Glomerular visceral epithelial cell (primary cell): ENCODE measurements around the gene ZBED1.
"Not testable (repeated sequence)": the region's sequence is repeated elsewhere in the genome, so short reads cannot be mapped to it uniquely, and the experiment has no call there.

Source experiments
- DNase-seq: peaks from one replicate; pipeline ENCODE4 v3.0.0-alpha.2; 2016; ENCODE audit errors: extremely low spot score

Gene ZBED1

GRCh38 chrX:2519638-2520037 is 18.9 kb upstream of the ZBED1 start:
- DNase-seq: not testable (repeated sequence)

GRCh38 chrX:2517055-2517454 is 16.3 kb upstream of the ZBED1 start:
- no peak for DNase-seq

DNA sequence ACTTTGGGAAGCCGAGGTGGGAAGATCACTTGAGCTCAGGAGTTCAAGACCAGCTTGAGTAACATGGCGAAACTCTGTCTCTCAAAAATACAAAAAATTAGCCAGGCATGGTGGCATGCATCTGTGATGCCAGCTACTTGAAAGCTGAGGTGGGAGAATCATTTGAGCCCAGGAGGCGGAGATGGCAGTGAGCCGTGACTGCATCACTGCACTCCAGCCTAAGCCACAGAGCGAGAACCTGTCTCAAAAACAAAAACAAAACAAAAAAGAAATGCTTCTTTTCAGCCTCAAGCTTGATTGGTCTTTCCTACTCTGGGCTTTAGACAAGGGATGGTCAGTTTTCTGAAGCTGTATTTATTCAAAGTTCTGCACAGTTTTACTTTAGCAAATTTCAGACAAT is 15.8 kb upstream of the ZBED1 start:
- no peak for DNase-seq

DNA sequence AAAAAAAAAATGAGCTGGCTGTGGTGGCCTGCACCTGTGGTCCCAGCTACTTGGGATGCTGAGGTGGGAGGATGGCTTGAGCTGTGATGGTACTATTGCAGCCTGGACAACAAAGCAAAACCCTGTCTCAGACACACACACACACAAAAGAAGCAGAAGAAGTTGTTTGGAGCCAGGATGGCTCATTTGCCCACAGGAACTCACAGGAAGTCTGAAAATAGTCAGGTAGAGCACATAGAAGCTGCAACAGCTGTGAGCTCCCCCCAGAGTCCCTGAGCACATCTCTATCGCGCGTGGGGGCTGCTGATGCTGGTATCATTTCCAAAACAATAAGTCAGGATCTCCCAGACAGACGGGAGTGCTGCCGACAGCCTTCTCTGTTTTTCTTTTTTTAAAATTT is 13.4 kb upstream of the ZBED1 start:
- DNase-seq: no peak

- no peak for DNase-seq
Measured at GRCh38 chrX:2513121-2513664, 12.4 kb upstream of the ZBED1 start.

DNA sequence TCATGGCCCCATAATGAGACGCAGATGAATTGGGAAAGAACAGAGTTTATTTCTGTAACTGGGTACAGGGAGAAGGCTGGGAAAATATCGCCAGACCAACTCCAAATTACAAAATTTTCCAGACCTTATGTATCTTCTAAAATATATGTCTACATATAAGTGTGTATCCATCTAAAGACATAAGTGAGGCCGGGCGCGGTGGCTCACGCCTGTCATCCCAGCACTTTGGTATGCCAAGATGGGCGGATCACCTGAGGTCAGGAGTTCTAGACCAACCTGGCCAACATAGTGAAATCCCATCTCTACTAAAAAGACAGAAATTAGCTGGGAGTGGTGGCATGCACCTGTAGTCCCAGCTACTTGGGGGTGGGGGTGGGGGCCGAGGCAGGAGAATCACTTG is 11.7 kb upstream of the ZBED1 start:
- DNase-seq: no peak

DNA sequence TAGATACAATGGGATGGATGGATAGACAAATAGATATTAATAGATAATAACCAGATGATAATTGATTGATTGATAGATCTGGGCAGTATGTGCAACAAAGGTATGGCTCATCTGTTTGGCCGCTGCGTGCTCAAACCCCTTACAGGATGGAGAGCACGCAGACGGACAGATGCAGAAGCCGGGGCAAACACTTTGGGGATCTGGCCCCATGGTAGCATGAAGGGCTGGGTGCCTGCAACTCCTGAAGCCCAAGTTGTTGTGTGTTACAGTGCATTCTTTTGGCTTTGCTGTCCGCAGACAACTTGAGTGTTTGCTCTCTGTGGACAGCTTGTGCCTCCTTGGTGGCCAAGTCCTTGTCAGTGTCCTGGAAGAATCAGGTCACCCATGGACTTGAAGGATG is 10.6 kb upstream of the ZBED1 start:
- DNase-seq: no peak

DNA sequence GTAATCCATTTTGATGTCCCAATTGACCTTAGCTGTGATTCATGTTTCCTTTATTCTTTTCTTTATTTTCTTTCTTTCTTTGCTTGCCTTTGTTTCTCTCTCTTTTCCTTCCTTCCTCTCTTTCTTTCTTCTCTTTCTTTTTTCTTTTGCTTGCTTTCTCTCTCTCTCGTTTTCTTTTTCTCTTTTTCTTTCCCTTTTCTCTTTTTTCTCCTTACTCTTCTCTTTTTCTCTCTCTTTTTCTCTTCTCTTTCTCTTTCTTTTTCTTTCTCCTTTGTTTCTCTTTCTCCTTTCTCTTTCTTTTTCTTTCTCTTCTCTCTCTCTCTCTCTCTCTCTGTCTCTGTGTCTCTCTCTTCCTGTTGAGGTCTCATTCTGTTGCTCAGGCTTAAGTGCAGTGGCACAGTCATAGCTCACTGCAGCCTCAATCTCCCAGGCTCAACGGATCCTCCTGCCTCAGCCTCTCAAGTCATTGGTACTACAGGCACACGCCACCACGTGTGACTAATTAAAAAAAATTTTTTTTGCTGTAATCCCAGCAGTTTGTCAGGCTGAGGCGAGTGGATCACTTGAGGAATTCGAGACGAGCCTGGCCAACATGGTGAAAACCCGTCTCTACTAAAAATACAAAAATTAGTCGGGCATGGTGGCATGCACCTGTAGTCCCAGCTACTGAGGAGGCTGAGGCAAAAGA is 8.0 kb upstream of the ZBED1 start:
- DNase-seq: no peak

DNA sequence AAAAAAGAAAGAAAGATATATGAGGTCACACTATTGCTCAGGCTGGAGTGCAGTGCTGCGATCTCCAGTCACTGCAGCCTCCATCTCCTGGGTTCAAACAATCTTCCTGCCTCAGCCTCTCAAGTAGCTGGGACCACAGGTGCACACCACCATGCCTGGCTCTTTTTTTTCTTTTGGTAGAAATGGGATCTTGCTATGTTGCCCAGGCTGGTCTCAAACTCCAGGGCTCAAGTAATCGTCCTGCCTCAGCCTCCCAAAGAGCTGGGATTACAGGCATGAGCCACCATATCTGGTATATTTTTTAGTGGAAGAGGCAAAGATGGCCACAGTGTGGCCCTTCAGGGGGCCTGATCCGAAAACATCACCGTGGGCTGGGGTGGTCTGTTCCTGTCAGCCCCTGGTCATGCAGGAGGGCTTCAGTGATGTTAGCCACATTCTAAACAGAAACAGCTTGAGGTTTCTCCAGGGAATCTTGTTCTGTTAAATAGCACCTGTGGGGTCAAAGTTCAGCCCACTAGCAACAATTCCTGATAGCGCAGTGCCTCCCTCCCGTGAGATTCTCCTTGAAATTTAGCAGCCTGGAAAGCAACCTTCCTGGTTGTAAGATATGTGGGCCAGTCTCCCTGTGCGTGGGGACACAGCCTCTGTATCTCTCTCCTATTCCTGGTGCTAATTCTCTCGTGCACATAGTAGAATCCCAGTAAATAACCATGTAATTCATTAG is 7.3 kb upstream of the ZBED1 start:
- no peak for DNase-seq

DNA sequence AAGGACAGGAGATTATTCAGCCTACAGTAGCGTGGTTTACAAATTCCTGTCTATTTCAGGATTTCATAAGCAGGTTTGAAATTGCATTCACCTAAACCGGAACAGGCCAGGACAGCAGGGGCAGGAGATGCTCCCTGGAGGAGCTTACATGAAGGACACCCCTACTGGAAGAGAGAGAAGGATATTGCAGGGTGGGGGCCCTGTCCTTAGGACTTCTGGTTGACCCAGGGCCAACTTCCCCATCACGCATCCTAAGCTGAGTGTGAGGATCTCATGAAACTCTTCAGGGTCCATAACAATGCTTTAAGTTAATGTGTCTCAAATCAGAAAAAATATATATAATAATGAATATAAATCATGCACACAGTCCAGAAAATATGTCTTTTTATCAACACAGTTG is 6.4 kb upstream of the ZBED1 start:
- DNase-seq: no peak

DNA sequence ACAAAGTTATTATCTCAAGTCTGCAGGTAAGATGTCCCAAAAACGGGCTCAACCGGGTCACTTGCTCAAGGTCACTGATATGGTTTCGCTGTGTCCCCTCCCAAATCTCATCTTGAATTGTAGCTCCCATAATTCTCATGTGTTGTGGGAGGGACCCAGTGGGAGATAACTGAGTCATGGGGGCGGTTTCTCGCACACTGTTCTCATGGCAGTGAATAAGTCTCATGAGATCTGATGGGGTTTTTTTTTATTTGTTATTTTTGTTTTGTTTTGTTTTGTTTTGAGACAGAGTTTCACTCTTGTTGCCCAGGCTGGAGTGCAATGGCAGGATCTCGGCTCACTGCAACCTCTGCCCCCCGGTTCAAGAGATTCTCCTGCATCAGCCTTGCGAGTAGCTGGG is 4.6 kb upstream of the ZBED1 start:
- not testable (repeated sequence) for DNase-seq

DNA sequence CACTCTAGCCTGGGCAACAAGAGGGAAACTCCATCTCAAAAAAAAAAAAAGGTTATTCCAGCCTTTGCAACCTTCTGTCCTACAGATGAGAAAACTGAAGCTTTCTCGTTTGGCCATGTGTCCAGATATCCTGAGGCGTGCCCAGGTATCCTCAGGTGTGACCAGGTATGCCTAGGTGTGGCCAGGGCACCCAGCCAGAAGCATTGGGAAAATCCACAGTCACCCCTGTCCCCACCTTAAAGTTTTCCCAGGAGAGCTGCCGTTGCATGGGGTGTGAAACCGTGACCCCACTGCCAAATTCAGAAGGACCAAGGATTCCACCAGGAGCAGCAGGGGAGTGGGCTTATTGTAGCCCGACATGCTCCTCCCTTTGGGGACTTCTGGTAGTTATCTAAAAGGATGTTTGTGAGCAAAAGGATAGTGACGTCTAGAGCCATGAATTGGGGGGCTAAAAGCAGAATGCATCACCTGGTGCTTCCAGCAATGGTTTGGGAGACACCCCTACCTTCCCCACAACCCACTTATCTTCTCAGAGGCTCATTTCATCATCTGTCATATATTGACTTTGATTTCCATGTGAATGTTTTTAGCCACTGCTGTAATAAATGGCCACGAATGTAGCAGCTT is 4.0 kb upstream of the ZBED1 start:
- DNase-seq: no peak

DNA sequence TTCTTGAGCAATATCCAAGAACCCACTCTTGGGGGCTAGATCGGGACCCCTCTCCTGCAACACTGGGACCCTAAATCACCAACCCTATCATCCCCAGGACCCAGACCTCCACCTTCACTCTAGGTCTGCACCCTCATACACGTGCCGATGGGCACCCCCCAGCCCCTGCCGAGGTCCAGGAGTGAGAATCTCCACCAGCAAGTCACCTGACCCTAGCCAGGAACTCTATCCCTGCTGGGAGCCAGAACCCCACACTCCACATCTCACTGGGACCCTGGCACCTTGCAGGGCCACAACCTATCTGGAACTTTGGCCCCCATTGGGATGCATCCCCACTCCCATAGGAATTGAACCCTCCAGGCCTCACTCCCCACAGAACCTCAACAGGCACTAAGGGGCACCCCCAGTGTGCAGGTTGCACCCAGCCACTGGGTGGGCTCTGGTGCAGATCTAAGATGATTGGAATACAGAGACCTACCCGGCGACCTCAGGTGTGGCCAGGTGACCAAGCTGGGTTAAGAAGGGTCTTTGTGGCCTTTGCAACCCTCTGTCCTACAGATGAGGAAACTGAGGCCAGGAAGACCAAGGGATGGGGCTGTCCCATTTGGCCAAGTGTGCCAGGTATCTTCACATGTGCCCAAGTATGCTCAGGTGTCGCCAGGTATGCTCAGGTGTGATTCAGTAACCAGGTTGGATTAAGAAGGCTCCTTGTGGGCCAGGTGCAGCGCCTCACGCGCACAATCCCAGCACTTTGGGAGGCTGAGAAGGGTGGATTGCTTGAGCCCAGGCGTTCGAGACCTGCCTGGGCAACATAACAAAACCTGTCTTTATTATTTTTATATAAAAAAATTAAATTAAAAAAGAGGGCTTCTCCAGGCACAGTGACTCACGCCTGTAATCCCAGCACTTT is 3.1 kb upstream of the ZBED1 start:
- no peak for DNase-seq

DNA sequence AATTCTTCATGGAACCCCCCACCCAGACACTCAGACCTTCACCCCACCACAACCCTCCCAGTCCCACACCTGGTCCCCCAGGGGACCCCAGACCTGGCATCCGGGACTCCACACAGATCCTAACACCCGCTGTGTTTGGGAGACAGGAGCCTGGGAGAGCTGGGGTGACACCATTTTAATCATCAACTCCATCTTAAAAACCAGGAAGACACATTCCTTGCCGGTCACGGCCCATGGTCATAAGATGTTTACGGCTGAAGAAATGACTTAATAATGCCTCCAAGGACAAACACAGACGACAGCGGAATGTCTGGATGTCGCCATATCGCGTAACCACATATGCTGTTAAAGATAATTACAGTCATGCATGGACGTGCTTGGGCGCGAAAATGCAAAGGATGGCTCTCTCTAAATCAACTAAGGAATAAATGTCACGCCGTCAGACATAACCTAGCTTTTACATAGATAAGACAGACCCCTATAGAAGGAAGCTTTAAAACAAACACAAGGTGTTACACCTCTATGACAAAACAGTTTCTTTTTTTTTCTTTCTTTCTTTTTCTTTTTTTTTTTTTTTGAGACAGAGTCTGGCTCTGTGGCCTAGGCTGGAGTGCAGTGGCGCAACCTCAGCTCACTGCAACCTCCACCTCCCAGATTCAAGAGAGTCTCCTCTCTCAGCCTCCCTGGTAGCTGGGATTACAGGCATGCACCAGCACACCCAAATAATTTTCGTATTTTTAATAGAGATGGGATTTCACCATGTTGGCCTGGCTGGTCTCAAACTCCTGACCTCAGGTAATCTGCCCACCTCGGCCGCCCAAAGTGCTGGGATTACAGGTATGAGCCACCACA is 2.1 kb upstream of the ZBED1 start:
- DNase-seq: peak; percentile 23

DNA sequence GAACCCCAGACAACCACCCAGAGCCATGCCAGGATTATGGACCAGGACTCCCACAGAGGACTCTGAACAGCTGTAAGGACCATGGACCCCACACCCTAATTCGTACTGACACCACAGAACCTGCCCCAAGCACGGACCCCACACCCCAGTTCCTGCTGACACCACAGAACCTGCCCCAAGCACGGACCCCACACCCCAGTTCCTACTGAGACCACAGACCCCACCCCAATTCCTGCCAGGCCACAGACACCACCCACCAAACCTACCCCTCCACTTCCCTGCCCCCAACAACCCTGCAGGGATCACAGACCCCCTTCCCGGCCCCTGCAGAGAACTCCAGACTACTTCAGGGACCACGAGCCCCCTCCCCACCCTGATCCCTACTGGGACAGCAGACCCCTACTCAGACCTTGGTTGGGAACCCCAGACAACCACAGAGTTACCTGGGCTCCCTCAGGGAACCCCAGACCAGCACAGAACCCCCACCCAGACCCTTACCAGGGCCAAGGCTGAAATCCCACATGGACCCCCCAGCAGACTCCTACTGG is 1.4 kb upstream of the ZBED1 start:
- DNase-seq: no peak

DNA sequence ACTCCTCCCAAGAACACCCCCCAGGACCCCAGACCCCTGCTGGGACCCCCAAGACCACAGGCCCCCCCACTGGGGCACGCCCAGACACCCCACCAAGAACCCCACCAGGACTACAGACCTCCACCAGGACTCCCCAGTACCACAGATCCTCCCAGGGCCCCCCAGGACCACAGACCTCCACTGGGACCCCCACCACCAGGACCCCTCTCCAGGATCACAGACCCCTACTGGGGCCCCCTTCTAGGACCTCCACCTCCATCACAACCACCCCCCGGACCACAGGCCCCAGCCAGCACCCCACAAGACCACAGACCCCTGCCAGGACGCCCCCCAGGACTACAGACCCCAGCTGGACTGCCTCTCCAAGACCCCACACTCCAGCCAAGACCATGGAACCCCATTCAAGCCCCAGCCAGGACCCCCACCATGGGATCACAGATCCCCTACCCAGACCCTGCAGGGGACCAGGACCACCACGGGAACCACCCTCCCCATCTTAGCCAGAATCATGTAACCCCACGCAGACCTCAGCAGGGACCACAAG is 855 bp upstream of the ZBED1 start:
- no peak for DNase-seq

- DNase-seq: peak; percentile 40
Measured at GRCh38 chrX:2500091-2500802, 529 bp downstream of the ZBED1 start.

DNA sequence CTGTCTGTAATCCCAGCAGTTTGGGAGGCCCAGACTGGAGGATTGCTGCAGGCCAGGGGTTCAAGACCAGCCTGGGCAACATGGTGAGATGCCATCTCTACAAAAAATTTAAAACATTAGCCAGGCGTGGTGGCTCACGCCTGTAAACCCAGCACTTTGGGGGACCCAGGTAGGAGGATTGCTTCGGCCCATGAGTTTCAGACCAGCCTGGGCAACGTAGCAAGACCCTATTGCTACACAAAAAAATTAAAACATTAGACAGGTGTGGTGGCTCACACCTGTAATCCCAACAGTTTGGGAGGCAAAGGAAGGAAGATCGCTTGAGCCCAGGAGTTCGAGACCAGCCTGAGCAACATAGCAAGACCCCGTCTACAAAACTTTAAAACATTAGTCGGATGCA is 1.3 kb downstream of the ZBED1 start:
- DNase-seq: no peak

DNA sequence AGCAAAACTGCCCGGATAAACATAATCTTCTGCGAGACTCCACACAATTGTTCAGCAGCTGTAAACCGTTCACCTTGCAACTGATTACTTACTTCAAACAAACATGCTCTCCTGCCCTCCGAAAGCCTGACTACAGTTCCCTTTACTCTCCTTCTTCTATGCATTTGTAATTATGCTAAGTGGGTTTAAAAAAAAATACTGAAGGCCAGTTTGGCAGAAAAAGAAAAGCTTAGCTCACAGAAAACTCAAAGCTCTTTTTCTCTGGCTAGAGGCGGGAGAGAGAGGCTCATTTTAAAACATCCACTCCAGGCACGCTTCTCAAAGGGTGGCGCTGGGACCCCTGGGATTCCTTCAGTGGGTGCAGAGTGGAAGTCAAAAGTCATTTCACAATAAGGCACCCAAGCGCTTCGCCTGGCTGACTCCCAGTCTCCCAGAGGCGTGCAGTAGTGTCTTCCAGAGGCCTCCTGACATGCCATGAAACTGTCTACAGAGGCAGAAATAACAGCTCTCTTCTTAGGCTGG is 1.9 kb downstream of the ZBED1 start:
- DNase-seq: peak; percentile 66
